Measurements from ENCODE around the gene RBM25.

GRCh38 chr14:73140811-73141323 lies 82.5 kb downstream of the RBM25 start:
- TF ChIP-seq REST (IDR thresholded peaks at IDR 0.05; ENCODE audit: insufficient read depth in 1 of 2, low read depth in 2 of 2, low read length in 2 of 2) (no peak), POLR2AphosphoS5 (IDR thresholded peaks at IDR 0.05; ENCODE audit: low read depth, low read length) (no peak)
